Hepatocyte (in vitro differentiated cells): ENCODE measurements around the gene SYT12. TPM values are rescaled to one million over a fixed set of nuclear protein-coding genes. Genes with fewer than 3 reads are reported as not detected.
A peak's percentile ranks its signal among the peaks of the same experiment; 100 is the strongest.

ENCODE experiments used
- DNase-seq: peaks from one replicate; pipeline ENCODE4 v3.0.0-alpha.2; 2016; ENCODE audit warnings: low spot score
- H2AFZ ChIP-seq: fragments of 200-600 bp; sonication (generic); 2 replicates; pipeline ENCODE4 v1.6.0; 2016; ENCODE audit warnings: antibody characterized with exemption, mild to moderate bottlenecking
- H3K27ac ChIP-seq: fragments of 200-600 bp; sonication (generic); 2 replicates; pipeline ENCODE4 v1.5.1; 2016; ENCODE audit warnings: mild to moderate bottlenecking
- H3K27me3 ChIP-seq: fragments of 200-600 bp; sonication (generic); 2 replicates; pipeline ENCODE4 v1.6.1; 2016
- H3K36me3 ChIP-seq: fragments of 200-600 bp; sonication (generic); replicated peaks from 2 replicates; pipeline ENCODE4 v1.5.1; 2016; ENCODE audit warnings: low read depth; ENCODE audit not compliant: insufficient read depth
- H3K4me1 ChIP-seq: fragments of 200-600 bp; sonication (generic); 2 replicates; pipeline ENCODE4 v1.5.1; 2016; ENCODE audit warnings: mild to moderate bottlenecking, moderate library complexity; ENCODE audit not compliant: insufficient read depth
- H3K4me2 ChIP-seq: fragments of 200-600 bp; sonication (generic); 2 replicates; pipeline ENCODE4 v1.6.0; 2016
- H3K4me3 ChIP-seq: fragments of 200-600 bp; sonication (generic); 2 replicates; pipeline ENCODE4 v1.5.1; 2016; ENCODE audit warnings: mild to moderate bottlenecking
- H3K79me2 ChIP-seq: fragments of 200-600 bp; sonication (generic); 2 replicates; pipeline ENCODE4 v1.6.0; 2017; ENCODE audit warnings: mild to moderate bottlenecking
- H3K9me2 ChIP-seq: fragments of 200-600 bp; sonication (generic); replicated peaks from 2 replicates; pipeline ENCODE4 v1.6.0; 2017; ENCODE audit warnings: mild to moderate bottlenecking; ENCODE audit not compliant: insufficient read depth
- H3K9me3 ChIP-seq: fragments of 200-600 bp; sonication (generic); 2 replicates; pipeline ENCODE4 v1.5.1; 2016; ENCODE audit warnings: low read depth, mild to moderate bottlenecking
- H4K20me1 ChIP-seq: fragments of 200-600 bp; sonication (generic); 2 replicates; pipeline ENCODE4 v1.6.0; 2016; ENCODE audit warnings: mild to moderate bottlenecking; ENCODE audit not compliant: insufficient read depth, poor library complexity, severe bottlenecking
- CTCF ChIP-seq: fragments of 200-600 bp; sonication (generic); IDR thresholded peaks from 2 replicates; pipeline ENCODE4 v1.5.1; 2016; ENCODE audit warnings: antibody characterized with exemption, mild to moderate bottlenecking; ENCODE audit not compliant: poor library complexity
- EZH2 ChIP-seq: fragments of 200-600 bp; sonication (generic); IDR thresholded peaks from 2 replicates; pipeline ENCODE4 v1.6.1; 2016; ENCODE audit warnings: antibody characterized with exemption, mild to moderate bottlenecking, borderline replicate concordance
- EZH2phosphoT487 ChIP-seq: fragments of 200-600 bp; sonication (generic); IDR thresholded peaks from one replicate; pipeline ENCODE4 v1.6.1; 2018; ENCODE audit warnings: antibody characterized with exemption, mild to moderate bottlenecking, low read depth, moderate library complexity; ENCODE audit not compliant: unreplicated experiment, severe bottlenecking
- WGBS: methylation state at CpG from one replicate; pipeline ENCODE4 v1.1.6; 2016; ENCODE audit warnings: low lambda C conversion rate; ENCODE audit errors: missing lambda C conversion rate; 5-methylcytosine and 5-hydroxymethylcytosine counted together
- polyA plus RNA-seq: library from polyadenylated mRNA; unstranded; fragments of >200 nt; fragmentation: Nextera tagmentation; extraction: Ambion mirVana; gene quantifications from 2 replicates; pipeline ENCODE4 v1.2.1, GENCODE V29; 2016
- total RNA-seq: library from RNA; depleted of rRNA; stranded (reverse); fragments of >200 nt; gene quantifications from 2 replicates; pipeline ENCODE4 v1.2.3, GENCODE V29; 2014

SYT12 gene
- total and polyA plus RNA-seq, 2 experiments from 2014 or later: 0.27 to 0.50 TPM

- TF ChIP-seq EZH2phosphoT487 (no peak), EZH2 (no peak), CTCF (no peak)
These were observed 43.4 kb downstream of the SYT12 start for GRCh38 chr11:67066333-67066709.

GRCh38 chr11:67071420-67072284, 48.7 kb downstream of the SYT12 start:
- H3K27ac ChIP-seq: no peak overlapping the region
- no peaks in the 10 kb centered on the region for H4K20me1 ChIP-seq
- H3K27me3 ChIP-seq: no peaks in the 10 kb centered on the region
- no peak overlapping the region for H3K4me3 ChIP-seq
- no peak overlapping the region for H2AFZ ChIP-seq
- no peaks in the 10 kb centered on the region for H3K9me3 ChIP-seq
- no peaks in the 10 kb centered on the region for H3K79me2 ChIP-seq
- peak overlapping the region; percentile 68 for H3K4me2 ChIP-seq
- peak; percentile 86 for DNase-seq
- H3K9me2 ChIP-seq: no peaks in the 10 kb centered on the region
- no peaks in the 10 kb centered on the region for H3K36me3 ChIP-seq
- TF ChIP-seq CTCF (peak; percentile 69), EZH2phosphoT487 (no peak)
- WGBS: 56% methylated on average over 52 of the region's 53 CpGs
- no peaks in the 10 kb centered on the region for H3K4me1 ChIP-seq

More at GRCh38 chr11:67066333-67066709, 43.4 kb downstream of the SYT12 start:
- no peaks in the 10 kb centered on the region for H3K79me2 ChIP-seq
- no peak overlapping the region for H2AFZ ChIP-seq
- no peaks in the 10 kb centered on the region for H3K27me3 ChIP-seq
- no peaks in the 10 kb centered on the region for H3K9me3 ChIP-seq
- 95% methylated on average over 3 of the region's 3 CpGs for WGBS
- no peak overlapping the region for H3K27ac ChIP-seq
- no peaks in the 10 kb centered on the region for H3K36me3 ChIP-seq
- no peak for DNase-seq
- H3K4me1 ChIP-seq: no peaks in the 10 kb centered on the region
- no peaks in the 10 kb centered on the region for H3K9me2 ChIP-seq
- H3K4me2 ChIP-seq: no peak overlapping the region
- no peaks in the 10 kb centered on the region for H4K20me1 ChIP-seq
- no peak overlapping the region for H3K4me3 ChIP-seq

- WGBS: 93% methylated on average over 11 of the region's 11 CpGs
- no peak for TF ChIP-seq CTCF
- TF ChIP-seq EZH2phosphoT487: no peak
- TF ChIP-seq EZH2: no peak
- Histone ChIP-seq H3K9me3 (no peaks in the 10 kb centered on the region), H3K4me3 (no peak overlapping the region), H4K20me1 (no peaks in the 10 kb centered on the region), H3K27ac (no peak overlapping the region), H3K9me2 (no peaks in the 10 kb centered on the region), H3K4me1 (no peaks in the 10 kb centered on the region), H3K79me2 (no peaks in the 10 kb centered on the region), H3K4me2 (no peak overlapping the region), H3K36me3 (no peaks in the 10 kb centered on the region), H2AFZ (no peak overlapping the region), H3K27me3 (no peaks in the 10 kb centered on the region)
- DNase-seq: no peak
These were observed 49.4 kb downstream of the SYT12 start for GRCh38 chr11:67072295-67072694.
